Measurements from ENCODE around the gene TNS1. TPM values are rescaled to one million over a fixed set of nuclear protein-coding genes. Genes with fewer than 3 reads are reported as not detected.

The TNS1 gene
- total RNA-seq, 1 experiment from 2014 or later: 4.5 TPM

DNA sequence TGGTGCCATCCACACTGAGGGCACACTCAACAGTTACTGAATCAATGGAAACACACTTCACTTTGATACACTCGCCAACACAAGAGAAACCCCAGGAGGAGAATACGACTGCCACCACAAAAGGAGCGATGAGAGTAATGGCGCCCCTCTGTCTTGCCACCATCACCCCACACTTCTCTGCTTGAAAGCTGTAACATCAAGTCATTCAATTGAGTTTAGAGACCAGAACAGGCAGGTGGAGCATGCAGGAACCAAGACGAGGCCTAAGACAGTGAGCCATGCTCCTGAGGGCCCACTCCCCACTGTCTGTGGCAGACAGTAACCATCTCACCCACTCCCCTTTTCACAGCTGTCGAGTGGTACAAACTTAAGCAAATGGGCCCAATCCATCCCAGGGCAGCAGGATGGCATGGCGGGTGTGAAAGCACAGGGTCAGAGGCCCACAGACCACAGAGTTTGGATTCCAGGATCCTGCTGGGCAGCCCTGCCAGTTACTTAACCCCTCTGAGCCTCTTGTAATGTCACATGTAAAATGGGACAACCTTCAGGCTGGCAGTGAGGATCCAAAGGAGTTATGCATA, 101.9 kb downstream of the TNS1 start (continued):
- TF ChIP-seq, protein P1, sequence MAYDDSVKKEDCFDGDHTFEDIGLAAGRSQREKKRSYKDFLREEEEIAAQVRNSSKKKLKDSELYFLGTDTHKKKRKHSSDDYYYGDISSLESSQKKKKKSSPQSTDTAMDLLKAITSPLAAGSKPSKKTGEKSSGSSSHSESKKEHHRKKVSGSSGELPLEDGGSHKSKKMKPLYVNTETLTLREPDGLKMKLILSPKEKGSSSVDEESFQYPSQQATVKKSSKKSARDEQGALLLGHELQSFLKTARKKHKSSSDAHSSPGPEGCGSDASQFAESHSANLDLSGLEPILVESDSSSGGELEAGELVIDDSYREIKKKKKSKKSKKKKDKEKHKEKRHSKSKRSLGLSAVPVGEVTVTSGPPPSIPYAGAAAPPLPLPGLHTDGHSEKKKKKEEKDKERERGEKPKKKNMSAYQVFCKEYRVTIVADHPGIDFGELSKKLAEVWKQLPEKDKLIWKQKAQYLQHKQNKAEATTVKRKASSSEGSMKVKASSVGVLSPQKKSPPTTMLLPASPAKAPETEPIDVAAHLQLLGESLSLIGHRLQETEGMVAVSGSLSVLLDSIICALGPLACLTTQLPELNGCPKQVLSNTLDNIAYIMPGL (CRISPR knock-in tag; IDR thresholded peaks at IDR 0.05): no peak
- no peak for TF ChIP-seq NFATC4 (CRISPR knock-in tag; IDR thresholded peaks at IDR 0.05)
- no peak for TF ChIP-seq JUN (CRISPR knock-in tag; IDR thresholded peaks at IDR 0.05)
- TF ChIP-seq, protein P2, sequence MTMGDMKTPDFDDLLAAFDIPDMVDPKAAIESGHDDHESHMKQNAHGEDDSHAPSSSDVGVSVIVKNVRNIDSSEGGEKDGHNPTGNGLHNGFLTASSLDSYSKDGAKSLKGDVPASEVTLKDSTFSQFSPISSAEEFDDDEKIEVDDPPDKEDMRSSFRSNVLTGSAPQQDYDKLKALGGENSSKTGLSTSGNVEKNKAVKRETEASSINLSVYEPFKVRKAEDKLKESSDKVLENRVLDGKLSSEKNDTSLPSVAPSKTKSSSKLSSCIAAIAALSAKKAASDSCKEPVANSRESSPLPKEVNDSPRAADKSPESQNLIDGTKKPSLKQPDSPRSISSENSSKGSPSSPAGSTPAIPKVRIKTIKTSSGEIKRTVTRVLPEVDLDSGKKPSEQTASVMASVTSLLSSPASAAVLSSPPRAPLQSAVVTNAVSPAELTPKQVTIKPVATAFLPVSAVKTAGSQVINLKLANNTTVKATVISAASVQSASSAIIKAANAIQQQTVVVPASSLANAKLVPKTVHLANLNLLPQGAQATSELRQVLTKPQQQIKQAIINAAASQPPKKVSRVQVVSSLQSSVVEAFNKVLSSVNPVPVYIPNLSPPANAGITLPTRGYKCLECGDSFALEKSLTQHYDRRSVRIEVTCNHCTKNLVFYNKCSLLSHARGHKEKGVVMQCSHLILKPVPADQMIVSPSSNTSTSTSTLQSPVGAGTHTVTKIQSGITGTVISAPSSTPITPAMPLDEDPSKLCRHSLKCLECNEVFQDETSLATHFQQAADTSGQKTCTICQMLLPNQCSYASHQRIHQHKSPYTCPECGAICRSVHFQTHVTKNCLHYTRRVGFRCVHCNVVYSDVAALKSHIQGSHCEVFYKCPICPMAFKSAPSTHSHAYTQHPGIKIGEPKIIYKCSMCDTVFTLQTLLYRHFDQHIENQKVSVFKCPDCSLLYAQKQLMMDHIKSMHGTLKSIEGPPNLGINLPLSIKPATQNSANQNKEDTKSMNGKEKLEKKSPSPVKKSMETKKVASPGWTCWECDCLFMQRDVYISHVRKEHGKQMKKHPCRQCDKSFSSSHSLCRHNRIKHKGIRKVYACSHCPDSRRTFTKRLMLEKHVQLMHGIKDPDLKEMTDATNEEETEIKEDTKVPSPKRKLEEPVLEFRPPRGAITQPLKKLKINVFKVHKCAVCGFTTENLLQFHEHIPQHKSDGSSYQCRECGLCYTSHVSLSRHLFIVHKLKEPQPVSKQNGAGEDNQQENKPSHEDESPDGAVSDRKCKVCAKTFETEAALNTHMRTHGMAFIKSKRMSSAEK (CRISPR knock-in tag; IDR thresholded peaks at IDR 0.05; ENCODE audit: borderline replicate concordance): no peak
- no peak for TF ChIP-seq GTF2I (CRISPR knock-in tag; conservative IDR thresholded peaks at IDR 0.05)
- TF ChIP-seq, protein P3, sequence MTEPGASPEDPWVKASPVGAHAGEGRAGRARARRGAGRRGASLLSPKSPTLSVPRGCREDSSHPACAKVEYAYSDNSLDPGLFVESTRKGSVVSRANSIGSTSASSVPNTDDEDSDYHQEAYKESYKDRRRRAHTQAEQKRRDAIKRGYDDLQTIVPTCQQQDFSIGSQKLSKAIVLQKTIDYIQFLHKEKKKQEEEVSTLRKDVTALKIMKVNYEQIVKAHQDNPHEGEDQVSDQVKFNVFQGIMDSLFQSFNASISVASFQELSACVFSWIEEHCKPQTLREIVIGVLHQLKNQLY (CRISPR knock-in tag; IDR thresholded peaks at IDR 0.05): no peak
- TF ChIP-seq, protein P4, sequence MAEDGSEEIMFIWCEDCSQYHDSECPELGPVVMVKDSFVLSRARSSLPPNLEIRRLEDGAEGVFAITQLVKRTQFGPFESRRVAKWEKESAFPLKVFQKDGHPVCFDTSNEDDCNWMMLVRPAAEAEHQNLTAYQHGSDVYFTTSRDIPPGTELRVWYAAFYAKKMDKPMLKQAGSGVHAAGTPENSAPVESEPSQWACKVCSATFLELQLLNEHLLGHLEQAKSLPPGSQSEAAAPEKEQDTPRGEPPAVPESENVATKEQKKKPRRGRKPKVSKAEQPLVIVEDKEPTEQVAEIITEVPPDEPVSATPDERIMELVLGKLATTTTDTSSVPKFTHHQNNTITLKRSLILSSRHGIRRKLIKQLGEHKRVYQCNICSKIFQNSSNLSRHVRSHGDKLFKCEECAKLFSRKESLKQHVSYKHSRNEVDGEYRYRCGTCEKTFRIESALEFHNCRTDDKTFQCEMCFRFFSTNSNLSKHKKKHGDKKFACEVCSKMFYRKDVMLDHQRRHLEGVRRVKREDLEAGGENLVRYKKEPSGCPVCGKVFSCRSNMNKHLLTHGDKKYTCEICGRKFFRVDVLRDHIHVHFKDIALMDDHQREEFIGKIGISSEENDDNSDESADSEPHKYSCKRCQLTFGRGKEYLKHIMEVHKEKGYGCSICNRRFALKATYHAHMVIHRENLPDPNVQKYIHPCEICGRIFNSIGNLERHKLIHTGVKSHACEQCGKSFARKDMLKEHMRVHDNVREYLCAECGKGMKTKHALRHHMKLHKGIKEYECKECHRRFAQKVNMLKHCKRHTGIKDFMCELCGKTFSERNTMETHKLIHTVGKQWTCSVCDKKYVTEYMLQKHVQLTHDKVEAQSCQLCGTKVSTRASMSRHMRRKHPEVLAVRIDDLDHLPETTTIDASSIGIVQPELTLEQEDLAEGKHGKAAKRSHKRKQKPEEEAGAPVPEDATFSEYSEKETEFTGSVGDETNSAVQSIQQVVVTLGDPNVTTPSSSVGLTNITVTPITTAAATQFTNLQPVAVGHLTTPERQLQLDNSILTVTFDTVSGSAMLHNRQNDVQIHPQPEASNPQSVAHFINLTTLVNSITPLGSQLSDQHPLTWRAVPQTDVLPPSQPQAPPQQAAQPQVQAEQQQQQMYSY (CRISPR knock-in tag; IDR thresholded peaks at IDR 0.05): no peak

DNA sequence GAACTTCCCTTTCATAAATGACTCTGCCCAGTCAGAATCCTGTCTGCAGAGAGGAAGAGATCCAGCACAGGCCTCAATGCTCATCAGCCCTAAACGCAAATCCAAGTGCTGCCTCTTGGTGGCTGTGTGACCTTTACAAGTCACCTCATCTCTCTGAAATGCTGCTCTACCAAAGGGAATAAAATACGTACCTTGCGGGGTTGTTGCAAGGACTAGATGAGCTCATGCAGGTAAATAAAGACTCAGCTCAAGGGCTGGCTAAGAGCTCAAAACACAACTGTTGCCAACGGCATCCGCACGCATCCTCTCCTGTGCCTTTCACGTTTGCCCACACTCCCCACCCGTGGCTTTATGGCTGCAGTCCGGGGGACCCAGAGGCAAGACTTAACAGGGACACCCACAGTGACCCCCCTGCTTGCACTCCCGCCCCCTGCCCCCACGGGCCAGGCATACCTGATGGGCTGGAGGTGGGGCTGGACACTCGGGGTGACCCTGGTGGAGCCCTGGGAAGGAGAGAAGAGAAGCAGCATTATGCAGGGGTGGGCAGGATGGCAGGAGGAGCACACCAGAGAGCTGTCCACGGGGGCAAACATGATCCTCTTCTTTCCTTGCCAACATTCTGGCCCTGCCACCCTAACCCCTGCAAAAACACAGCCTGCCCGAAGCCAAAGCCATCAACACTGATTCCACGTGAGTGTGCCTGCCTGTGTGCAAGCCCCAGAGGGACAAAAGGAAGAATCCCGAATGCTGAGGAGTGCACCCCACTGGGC, 102.6 kb downstream of the TNS1 start:
- H3K27ac Mint-ChIP-seq: no peak overlapping the region
- no peak for DNase-seq (ENCODE audit: low spot score)
- POLR2A ChIA-PET: no interaction called here

More for the DNA sequence above, 102.6 kb downstream of the TNS1 start:
- TF ChIP-seq, protein P5, sequence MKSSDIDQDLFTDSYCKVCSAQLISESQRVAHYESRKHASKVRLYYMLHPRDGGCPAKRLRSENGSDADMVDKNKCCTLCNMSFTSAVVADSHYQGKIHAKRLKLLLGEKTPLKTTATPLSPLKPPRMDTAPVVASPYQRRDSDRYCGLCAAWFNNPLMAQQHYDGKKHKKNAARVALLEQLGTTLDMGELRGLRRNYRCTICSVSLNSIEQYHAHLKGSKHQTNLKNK (CRISPR knock-in tag; IDR thresholded peaks at IDR 0.05): no peak
- no peak for TF ChIP-seq ZNF232 (CRISPR knock-in tag; IDR thresholded peaks at IDR 0.05)
- TF ChIP-seq, protein P1 (CRISPR knock-in tag; IDR thresholded peaks at IDR 0.05): no peak
- TF ChIP-seq ELF4 (CRISPR knock-in tag; IDR thresholded peaks at IDR 0.05; ENCODE audit: low read depth): no peak
- no peak for TF ChIP-seq EMX1 (CRISPR knock-in tag; IDR thresholded peaks at IDR 0.05)
- TF ChIP-seq, protein P6, sequence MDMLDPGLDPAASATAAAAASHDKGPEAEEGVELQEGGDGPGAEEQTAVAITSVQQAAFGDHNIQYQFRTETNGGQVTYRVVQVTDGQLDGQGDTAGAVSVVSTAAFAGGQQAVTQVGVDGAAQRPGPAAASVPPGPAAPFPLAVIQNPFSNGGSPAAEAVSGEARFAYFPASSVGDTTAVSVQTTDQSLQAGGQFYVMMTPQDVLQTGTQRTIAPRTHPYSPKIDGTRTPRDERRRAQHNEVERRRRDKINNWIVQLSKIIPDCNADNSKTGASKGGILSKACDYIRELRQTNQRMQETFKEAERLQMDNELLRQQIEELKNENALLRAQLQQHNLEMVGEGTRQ (CRISPR knock-in tag; IDR thresholded peaks at IDR 0.05): no peak
- TF ChIP-seq, protein P7, sequence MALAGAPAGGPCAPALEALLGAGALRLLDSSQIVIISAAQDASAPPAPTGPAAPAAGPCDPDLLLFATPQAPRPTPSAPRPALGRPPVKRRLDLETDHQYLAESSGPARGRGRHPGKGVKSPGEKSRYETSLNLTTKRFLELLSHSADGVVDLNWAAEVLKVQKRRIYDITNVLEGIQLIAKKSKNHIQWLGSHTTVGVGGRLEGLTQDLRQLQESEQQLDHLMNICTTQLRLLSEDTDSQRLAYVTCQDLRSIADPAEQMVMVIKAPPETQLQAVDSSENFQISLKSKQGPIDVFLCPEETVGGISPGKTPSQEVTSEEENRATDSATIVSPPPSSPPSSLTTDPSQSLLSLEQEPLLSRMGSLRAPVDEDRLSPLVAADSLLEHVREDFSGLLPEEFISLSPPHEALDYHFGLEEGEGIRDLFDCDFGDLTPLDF (CRISPR knock-in tag; IDR thresholded peaks at IDR 0.05): no peak
- Mint-ChIP-seq H3K4me3 (no peak overlapping the region), H3K27me3 (ENCODE audit: low read depth) (no peaks in the 10 kb centered on the region), H3K9me3 (no peaks in the 10 kb centered on the region), H3K4me1 (peaks cover 20% of the 10 kb centered on the region; the same call in 1 of the 2 replicates), H3K36me3 (no peaks in the 10 kb centered on the region)
- CTCF ChIA-PET: interaction anchor here (0.6 to 4.2 kb wide), 34 partner anchors 11 to 178 kb away, joined by 3 to 40 read pairs (median 3); partner anchors contain the start of gene RUFY4
- ATAC-seq: peak; percentile 18

Measured in WTC11 (cell line).